ENCODE results near the gene NEUROD4. TPM values are rescaled to one million over a fixed set of nuclear protein-coding genes. Genes with fewer than 3 reads are reported as not detected.

NEUROD4 gene
- total RNA-seq, result not detected in 2 replicates

GRCh38 chr12:55019784-55020183 is at the start of gene NEUROD4:
Gene NEUROD4 (plus strand): TSS chr12:55019974. CDS start chr12:55026440, 6,466 bp downstream.

GRCh38 chr12:54984658-54985376 is 35.0 kb upstream of the NEUROD4 start, which contains the start of gene TESPA1:
Gene TESPA1 (minus strand): TSS chr12:54984762. CDS start chr12:54974562, 10,200 bp downstream.

Other genes with a start within 250 kb of the NEUROD4 start
- not detected in 2 replicates for gene MUCL1, start 165.5 kb upstream of the NEUROD4 start, total RNA-seq
- not detected in 2 replicates for gene TESPA1, start 35.2 kb upstream of the NEUROD4 start, total RNA-seq
- not detected in 2 replicates for gene OR9K2, start 106.4 kb downstream of the NEUROD4 start, total RNA-seq
- not detected in 2 replicates for gene OR10A7, start 201.1 kb downstream of the NEUROD4 start, total RNA-seq
- gene OR6C74, start 224.6 kb downstream of the NEUROD4 start, total RNA-seq, result not detected in 2 replicates

Measured in tracheal epithelial cell (primary cell).